T follicular helper cell (primary cell): ENCODE measurements around the gene FAM3D.

ENCODE experiments used
- DNase-seq: peaks from one replicate; pipeline ENCODE4 v3.0.0-alpha.2; 2020; ENCODE audit warnings: low read depth

Gene FAM3D

DNA sequence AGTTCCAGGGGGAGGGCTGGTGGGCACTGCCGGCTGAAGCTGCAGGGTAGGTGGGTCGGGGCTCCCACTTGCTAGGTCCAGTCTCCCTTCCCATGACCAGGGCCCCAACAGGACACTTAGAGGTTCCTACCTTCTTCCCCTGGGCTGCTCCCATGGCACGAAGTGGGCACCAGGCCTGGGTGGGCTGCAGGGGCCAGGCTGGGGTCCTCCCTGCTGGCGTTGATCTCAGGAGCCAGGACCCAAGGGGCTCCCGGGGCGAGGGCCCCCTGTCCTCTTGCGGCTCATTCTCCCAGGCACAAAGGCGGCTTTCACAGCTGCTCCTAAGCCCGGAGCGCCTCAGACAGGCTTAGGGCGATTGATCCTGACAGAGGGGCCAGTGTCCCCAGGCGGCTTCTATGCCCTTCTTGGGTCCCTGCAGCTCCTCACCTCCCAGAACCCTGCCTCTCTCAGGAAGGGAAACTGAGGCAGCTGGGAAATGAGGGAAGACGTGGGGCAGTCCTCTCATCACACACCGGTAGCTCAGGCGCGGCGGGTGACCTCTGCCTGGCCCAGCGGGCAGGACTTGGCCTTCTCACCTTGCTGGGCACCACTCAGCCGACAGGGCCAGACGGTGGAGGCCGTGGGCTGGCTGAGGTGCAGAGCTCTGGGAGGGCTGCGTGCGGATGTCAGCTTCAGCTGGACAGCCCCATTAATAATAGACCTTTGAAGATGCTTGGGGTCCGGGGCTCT lies 39.6 kb downstream of the FAM3D start:
- no peak for DNase-seq

DNA sequence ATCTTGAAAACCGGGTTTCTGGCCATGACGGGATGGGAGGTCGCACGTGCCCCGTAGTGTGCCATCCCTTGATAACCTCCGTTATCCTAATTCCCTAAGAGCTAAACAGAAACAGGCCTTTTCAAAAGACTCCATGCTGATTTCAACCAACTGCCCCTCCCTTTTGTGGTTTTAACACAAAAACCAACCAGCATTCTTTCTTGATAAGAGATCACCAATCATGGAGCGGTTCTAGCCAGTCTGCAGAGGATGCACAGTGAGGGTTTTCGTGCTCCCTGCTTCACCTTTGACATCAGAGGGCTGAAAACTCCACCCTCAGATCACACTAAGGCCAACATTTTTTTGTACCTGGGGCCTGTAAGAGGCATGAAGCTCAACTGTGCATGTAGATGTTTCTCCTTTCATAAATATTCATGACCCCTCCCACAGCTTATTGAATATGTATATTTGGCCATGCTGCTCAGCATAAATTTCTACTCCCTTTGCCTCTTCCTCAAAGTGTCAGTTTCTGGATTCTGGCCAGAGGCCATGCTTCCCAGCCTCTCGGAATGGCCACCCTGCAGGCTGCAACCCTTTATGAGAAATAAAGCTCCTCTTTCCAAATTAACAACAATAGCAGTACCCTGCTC lies 41.3 kb downstream of the FAM3D start:
- DNase-seq: no peak

DNA sequence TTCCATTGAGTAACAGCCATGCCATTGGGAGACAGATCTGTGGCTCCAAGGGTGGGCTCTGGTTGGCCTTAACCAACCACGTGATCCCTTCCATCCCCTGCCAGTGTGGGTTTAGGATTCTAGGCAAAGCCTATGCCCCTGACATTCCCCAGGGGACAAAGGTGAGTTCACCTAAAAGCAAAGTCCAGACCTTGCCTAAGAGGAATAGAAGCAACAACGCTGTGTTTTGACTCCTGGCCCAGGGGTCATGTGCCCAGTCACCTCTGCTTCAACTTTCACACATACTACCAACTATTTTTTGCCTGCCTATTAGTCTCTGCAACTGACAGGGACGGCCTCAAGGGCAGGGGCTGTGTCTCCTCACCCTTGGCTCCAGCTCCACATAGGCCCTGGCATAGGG lies 42.0 kb downstream of the FAM3D start:
- DNase-seq: no peak

GRCh38 chr3:58623961-58624360 lies 42.6 kb downstream of the FAM3D start:
- no peak for DNase-seq

DNA sequence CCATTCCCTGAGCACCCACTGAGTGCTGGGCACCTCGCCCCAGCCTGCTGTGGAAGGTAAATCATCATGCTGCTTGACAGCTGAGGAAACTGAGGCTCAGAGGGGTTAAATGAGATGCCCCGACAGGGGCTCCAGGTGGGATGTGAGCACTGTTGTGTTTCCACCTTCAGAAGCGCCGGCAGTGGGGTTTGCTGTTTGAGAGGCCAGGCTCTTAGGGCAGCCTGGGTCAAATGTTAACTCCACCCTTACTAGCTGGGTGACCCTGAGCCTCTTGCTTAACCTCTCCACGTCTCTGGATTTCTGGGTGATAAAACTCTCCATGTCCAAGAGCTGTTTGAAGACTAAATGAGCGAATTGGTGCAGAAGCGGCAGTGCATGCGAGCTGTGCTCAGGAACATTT lies 43.1 kb downstream of the FAM3D start:
- no peak for DNase-seq

DNA sequence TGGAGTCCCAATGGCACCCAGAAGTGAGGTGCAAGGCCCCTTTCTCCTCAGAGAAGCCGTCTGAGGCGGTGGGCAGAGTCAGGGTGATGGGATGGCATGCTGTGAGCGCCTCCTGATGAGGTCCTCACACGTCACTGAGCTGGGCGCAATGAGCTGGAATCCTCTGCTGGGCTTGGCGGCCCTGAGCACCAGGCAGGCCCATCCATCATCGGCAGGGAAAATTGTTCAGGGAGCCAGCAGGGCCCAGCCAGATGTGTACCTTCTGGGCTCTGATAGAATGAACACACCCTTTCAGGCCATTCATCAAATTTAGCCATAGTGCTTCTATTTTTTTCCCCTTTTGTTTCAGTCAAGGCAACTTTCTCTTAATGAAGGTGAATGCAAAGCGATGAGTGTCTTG lies 43.7 kb downstream of the FAM3D start:
- DNase-seq: no peak

GRCh38 chr3:58622436-58622835 lies 44.1 kb downstream of the FAM3D start:
- no peak for DNase-seq

DNA sequence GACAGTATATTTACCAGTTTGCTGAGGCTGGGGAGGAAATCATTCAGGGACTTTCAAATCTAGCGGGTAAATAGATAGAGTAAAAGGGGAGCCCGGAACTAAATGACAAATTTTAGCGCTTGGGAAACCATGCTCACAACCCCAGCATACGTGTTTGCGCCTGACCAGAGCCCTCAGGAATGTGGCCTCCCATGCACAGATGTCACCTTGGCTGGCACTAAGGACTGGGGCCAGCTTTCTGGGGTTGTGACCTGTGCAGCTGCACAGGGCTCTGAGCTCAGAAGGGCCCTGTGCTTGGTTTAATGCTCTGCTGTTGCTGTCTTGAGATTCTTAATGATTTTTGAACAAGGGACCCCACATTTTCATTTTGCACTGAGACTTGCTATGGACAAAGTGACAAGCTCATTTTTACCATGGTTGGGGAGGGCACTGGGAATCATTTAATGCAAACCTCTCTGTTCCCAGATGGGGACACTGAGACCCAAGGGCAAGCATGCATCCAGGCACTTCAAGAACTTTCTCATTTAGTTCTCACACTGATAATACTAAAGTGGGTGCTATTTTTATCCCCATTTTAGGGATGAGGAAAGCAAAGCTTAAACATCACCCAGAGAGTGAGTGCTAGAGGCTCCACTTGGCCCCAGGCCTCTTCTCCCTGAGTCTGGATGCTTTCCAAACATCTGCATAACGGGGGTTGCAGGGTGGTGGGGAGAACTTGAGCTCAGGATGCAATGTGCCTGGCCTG lies 45.3 kb downstream of the FAM3D start:
- no peak for DNase-seq

DNA sequence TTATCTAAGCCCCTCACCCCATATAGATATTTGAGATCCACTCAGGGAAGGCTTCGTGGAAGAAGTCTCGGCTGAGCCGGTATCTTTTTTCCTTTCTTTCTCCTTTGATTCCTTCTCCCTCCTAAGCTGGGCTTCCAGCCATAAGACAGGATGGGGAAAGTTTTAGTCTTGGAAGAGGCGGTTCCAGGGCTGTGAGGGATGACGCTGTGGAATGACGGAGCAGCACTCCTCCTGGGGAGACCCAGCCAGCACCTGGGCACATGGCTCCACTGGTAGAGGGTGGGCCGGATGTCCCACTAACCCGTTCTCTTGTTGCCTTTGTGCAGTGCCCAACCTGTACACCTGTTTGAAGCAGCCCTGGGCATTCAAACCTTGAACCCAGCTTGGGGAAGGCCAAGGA lies 46.2 kb downstream of the FAM3D start:
- no peak for DNase-seq

DNA sequence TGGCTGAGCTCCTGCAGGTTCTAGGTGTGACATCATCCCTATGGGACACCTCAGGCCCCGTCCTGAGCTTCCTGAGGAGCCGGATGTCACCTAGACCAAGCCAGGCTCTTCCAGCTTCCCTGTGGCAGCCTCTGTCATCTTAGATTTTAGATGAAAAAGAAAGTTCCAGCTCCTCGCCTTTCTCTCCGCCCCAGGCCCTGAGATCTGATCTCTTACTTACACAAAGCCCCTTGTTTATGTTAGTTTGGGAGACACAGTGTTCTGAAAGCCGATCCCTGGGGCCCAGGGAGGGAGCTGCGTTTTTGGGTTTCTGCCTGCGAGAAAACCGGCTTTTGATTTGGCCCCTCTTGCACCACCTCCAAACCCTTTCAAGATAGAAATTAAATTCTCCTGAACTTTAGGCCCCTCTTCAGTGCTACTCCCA lies 49.2 kb downstream of the FAM3D start:
- DNase-seq: no peak

DNA sequence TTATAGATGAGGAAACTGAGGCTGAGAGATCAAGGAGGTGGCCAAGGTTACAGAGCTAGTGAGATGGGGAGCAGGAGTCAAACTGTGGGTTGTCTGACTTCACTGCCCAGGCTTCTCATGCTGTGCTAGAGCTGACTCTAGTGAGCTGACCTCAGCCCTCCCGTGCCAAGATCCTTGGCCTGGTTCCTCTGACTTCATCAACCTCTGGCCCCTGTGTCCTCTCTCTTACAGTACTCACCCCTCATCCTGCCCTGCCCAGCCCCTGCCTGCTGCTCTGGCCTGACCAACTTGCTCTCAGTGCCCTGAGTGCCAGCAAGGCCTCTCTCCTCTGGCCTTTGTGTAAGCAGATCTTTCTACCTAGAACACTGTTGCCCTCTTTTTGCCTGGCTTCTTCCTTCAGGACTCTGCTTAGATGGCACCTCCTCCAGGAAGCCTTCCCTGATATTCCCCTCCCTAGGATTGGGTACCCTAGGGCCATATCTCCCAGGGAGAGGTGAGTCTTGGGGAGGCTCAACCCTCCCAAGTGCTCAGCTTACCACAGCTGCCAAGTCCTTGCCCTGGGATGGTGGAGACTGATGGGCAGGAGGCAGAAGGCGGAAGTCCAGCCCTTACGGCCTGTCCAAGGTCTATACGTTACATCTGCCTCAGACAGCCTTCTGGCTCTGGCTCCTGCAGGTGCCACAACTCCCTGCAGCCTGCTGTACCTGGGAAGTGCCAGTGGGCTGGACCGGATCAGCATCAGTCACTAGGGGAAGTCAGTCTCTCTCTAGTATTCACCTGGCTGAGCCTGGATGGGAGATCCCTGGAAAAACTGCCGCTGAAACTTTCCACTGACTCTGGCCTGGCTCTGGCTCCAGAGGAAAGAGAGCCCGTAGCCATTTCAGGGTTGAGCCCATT lies 53.1 kb downstream of the FAM3D start:
- DNase-seq: no peak

GRCh38 chr3:58612830-58613229 lies 53.7 kb downstream of the FAM3D start:
- DNase-seq: no peak

GRCh38 chr3:58609990-58610389 lies 56.6 kb downstream of the FAM3D start:
- no peak for DNase-seq

- no peak for DNase-seq
Measured at GRCh38 chr3:58608648-58609047, 57.9 kb downstream of the FAM3D start.

DNA sequence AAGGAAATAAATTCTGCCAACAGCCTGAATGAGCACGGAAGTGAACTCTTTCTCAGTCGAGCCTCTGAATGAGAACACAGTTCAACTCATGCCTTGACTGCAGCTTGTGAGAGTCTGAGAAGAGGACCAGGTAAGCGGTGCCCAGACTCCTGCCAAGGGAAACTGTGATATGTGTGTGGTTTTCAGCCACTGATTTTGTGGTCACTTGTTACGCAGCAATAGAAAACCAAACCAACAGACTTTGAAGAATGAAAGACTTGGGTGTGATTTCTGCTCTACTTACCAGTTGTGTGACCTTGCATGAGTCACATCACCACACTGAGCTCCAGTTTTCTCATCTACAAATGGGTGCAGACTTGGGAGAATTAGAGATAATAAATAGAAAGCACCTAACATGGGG lies 58.8 kb downstream of the FAM3D start:
- no peak for DNase-seq

GRCh38 chr3:58606693-58607092 lies 59.9 kb downstream of the FAM3D start:
- DNase-seq: no peak

DNA sequence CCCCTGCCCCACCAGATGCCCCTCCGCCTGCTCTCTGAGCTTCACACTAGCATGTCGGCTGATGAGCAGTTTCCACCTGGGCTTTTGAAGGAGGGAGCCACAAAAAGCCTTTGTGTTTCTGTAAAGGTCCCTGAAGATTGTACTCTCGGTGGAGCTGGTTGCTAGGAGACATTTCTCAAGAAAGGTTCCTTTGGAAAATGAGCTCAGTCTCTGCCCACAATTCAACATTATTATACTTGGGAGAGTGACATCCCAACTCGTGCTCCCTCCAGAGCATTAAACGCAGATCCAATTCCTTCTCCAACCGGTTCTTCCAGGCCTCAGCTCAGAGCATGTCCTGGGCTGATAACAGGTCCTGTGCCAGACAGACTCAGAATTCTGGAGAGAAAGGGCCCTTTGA lies 62.5 kb downstream of the FAM3D start:
- DNase-seq: no peak

DNA sequence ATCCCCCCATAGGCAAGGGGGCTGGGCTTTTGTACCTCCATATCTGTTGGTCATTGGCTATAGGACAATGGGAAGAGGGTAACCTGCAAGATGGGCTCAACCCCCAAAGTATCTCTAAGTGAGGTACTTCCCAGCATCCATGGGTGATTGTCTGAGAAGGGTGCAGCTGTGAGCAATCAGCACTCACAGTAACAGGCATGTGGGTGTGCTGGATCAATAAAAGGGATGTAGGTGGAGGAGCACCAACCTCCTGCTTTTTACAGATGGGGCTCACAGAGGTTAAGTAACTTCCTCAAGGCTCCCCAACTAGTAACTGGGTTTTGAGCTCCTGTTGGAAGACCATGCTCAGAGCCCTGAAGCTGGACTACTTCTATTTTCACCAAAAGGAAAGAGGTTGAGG lies 63.0 kb downstream of the FAM3D start:
- no peak for DNase-seq

DNA sequence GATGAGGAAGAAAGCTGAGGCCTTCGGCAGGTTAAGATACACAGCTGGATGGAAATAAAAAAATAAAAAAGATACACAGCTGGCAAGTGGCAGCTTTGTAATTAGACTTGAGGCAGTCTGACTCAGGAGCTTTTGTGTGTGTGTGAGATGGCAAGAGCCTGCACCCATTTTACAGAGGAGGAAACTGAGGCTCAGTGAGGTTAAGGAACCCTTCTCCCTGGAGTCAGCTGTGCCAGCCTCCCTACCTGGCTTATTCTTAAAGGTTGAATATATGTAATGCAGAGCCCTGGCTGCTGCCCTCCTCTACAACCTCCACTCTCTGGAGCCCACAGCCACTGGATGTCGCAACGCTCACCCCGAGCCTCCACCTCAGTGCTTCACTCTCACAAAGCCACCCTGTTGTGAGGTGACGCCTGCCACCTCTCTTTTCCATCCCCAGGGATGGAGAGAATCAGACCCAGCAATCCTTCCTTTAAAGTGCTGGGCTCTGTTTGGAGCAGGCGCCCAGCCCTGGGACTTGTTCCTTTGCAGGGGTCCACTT lies 68.7 kb downstream of the FAM3D start:
- DNase-seq: no peak

DNA sequence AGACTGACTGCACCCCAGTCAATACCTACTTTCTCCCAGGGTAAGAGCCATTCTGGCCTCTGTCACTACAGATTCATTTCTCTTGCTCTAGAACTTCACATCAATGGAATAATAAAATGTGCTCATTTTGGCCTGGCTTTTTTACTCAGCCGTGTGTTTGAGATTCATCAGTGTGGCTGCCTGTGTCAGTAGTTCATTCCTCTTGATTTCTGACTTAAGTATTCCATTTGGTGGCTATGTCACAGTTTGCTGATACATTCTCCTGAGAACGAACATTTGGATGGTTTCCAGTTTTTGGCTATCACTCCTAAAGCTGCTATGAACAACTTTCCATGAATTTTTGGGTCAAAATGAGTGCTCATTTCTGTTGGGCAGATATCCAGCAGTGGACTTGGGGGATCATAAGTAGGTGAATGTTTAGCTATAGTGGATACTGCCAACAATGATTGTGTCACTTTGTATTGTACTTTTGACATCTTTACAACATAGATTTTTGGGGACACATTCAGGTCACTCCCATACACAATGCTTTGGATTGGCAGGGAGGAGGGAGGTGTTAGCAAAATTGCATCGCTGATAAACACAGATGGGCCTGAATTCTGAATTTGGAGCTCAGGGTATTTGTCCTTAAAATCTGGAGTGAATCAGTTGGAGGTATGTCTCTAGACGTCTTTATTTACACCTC lies 69.6 kb downstream of the FAM3D start:
- DNase-seq: no peak

- DNase-seq: no peak
Measured at GRCh38 chr3:58594117-58594516, 72.5 kb downstream of the FAM3D start.
